CD4-positive, alpha-beta T cell treated with Interleukin-1 beta for 1 hour (primary cell): Measurements from ENCODE around the gene ITPKB.
"Not testable (repeated sequence)": the region's sequence is repeated elsewhere in the genome, so short reads cannot be mapped to it uniquely, and the experiment has no call there.

ENCODE experiments used
- DNase-seq, 2 donors: peaks; one replicate each; pipeline ENCODE4 v3.0.0-alpha.2; 2020 to 2022

Gene ITPKB

GRCh38 chr1:226738995-226739695 is at the start of gene ITPKB:
Gene ITPKB, minus strand, starts transcription at chr1:226739282. Its CDS starts 1,824 bp downstream, at chr1:226737458.
- DNase-seq: peak; percentile 82 to 86

GRCh38 chr1:226787638-226788037 is 48.6 kb upstream of the ITPKB start:
- DNase-seq: no peak

GRCh38 chr1:226787071-226787470 is 48.0 kb upstream of the ITPKB start:
- DNase-seq: no peak

GRCh38 chr1:226786550-226786949 is 47.5 kb upstream of the ITPKB start:
- DNase-seq: no peak

GRCh38 chr1:226785805-226786204 is 46.7 kb upstream of the ITPKB start:
- DNase-seq: no peak

GRCh38 chr1:226784081-226785049 is 45.3 kb upstream of the ITPKB start:
- no peak for DNase-seq

- DNase-seq: no peak
These were observed 43.9 kb upstream of the ITPKB start for GRCh38 chr1:226782845-226783601.

- DNase-seq: no peak
These were observed 43.0 kb upstream of the ITPKB start for GRCh38 chr1:226781937-226782609.

GRCh38 chr1:226779561-226779960 is 40.5 kb upstream of the ITPKB start:
- DNase-seq: no peak

GRCh38 chr1:226778657-226779058 is 39.6 kb upstream of the ITPKB start:
- no peak for DNase-seq

GRCh38 chr1:226776975-226777374 is 37.9 kb upstream of the ITPKB start:
- no peak for DNase-seq

GRCh38 chr1:226776066-226776465 is 37.0 kb upstream of the ITPKB start:
- DNase-seq: no peak

- no peak for DNase-seq
These were observed 33.5 kb upstream of the ITPKB start for GRCh38 chr1:226772446-226773139.

- DNase-seq: not testable (repeated sequence)
These were observed 28.1 kb upstream of the ITPKB start for GRCh38 chr1:226767170-226767569.

- no peak for DNase-seq
These were observed 27.5 kb upstream of the ITPKB start for GRCh38 chr1:226766565-226766964.

GRCh38 chr1:226764533-226764932 is 25.5 kb upstream of the ITPKB start:
- DNase-seq: no peak

GRCh38 chr1:226763905-226764264 is 24.8 kb upstream of the ITPKB start:
- peak in 1 of 2 donors; percentile 4 for DNase-seq

GRCh38 chr1:226762988-226763904 is 24.2 kb upstream of the ITPKB start:
- no peak for DNase-seq

GRCh38 chr1:226762055-226762454 is 23.0 kb upstream of the ITPKB start:
- no peak for DNase-seq

- no peak for DNase-seq
These were observed 22.2 kb upstream of the ITPKB start for GRCh38 chr1:226761322-226761721.
